Fibroblast of lung (primary cell): ENCODE results near the gene LKAAEAR1.

ENCODE experiments used
- EZH2 ChIP-seq: IDR thresholded peaks from 2 replicates; pipeline ENCODE4 v1.5.1; 2012; ENCODE audit warnings: low read length, control low read depth, mild to moderate bottlenecking; ENCODE audit errors: missing control alignments
- TF ChIP-seq, protein P1 (sequence below), 2 donors: IDR thresholded peaks in 1 of 2; conservative IDR thresholded peaks in 1 of 2; 1 replicate in 1 of 2; 2 replicates in 1 of 2; pipeline ENCODE4 v1.5.1; 2011 to 2012; ENCODE audit warnings: low read length in 2 of 2, control low read depth in 1 of 2, inconsistent platforms in 1 of 2, low read depth in 1 of 2, mild to moderate bottlenecking in 1 of 2

DNA sequence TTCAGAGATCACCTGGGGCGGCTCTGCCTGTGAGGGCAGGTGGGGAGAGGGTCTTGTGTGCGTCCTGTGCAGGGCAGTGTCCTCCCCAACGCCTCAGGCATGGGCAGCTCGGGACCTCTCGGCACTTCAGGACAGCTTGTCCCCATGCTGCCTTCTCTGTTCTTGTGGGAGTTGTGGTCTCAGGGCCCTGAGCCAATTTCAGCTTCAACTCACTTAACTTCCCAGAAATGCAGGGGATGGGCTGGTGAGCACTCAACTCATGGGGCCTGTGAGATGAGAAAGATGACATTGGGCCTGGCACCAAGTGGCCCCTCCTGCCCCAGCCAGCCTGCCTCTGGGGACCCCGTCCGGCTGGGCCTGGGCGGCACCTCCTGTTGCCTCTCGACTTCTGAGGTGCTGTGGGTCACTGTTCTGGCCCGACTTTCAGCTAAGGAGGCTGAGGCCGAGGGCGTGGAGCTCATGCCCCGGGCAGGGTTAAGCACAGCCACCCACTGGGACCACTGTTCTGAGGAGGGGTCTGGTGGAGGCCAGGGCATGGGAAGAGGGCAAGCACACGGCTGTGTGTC is 11.6 kb downstream of the LKAAEAR1 start:
- TF ChIP-seq, protein P1, sequence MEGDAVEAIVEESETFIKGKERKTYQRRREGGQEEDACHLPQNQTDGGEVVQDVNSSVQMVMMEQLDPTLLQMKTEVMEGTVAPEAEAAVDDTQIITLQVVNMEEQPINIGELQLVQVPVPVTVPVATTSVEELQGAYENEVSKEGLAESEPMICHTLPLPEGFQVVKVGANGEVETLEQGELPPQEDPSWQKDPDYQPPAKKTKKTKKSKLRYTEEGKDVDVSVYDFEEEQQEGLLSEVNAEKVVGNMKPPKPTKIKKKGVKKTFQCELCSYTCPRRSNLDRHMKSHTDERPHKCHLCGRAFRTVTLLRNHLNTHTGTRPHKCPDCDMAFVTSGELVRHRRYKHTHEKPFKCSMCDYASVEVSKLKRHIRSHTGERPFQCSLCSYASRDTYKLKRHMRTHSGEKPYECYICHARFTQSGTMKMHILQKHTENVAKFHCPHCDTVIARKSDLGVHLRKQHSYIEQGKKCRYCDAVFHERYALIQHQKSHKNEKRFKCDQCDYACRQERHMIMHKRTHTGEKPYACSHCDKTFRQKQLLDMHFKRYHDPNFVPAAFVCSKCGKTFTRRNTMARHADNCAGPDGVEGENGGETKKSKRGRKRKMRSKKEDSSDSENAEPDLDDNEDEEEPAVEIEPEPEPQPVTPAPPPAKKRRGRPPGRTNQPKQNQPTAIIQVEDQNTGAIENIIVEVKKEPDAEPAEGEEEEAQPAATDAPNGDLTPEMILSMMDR (conservative IDR thresholded peaks at IDR 0.05 in 1 of 2, IDR thresholded peaks at IDR 0.05 in 1 of 2; ENCODE audit: low read depth in 1 of 2, low read length in 2 of 2): no peak
- no peak for TF ChIP-seq EZH2
